ENCODE measurements around the gene FBXO10. TPM values are rescaled to one million over a fixed set of nuclear protein-coding genes. Genes with fewer than 3 reads are reported as not detected.
A peak's percentile ranks its signal among the peaks of the same experiment; 100 is the strongest.
"Not testable (repeated sequence)": the region's sequence is repeated elsewhere in the genome, so short reads cannot be mapped to it uniquely, and the experiment has no call there.

Gene FBXO10
- total RNA-seq, 1 donor from 2014 or later = 22.0 TPM

GRCh38 chr9:37514999-37515398 is 61.2 kb downstream of the FBXO10 start:
- Mint-ChIP-seq H3K27me3 (no peaks in the 10 kb centered on the region), H3K36me3 (ENCODE audit: insufficient read depth) (peaks cover 8% of the 10 kb centered on the region), H3K27ac (no peak overlapping the region), H3K4me1 (ENCODE audit: low read depth) (no peaks in the 10 kb centered on the region), H3K9me3 (ENCODE audit: low read depth) (no peaks in the 10 kb centered on the region), H3K4me3 (ENCODE audit: low read depth) (no peak overlapping the region)
- no peak for DNase-seq (ENCODE audit: low spot score, unreplicated experiment)
- TF ChIP-seq, protein P1, sequence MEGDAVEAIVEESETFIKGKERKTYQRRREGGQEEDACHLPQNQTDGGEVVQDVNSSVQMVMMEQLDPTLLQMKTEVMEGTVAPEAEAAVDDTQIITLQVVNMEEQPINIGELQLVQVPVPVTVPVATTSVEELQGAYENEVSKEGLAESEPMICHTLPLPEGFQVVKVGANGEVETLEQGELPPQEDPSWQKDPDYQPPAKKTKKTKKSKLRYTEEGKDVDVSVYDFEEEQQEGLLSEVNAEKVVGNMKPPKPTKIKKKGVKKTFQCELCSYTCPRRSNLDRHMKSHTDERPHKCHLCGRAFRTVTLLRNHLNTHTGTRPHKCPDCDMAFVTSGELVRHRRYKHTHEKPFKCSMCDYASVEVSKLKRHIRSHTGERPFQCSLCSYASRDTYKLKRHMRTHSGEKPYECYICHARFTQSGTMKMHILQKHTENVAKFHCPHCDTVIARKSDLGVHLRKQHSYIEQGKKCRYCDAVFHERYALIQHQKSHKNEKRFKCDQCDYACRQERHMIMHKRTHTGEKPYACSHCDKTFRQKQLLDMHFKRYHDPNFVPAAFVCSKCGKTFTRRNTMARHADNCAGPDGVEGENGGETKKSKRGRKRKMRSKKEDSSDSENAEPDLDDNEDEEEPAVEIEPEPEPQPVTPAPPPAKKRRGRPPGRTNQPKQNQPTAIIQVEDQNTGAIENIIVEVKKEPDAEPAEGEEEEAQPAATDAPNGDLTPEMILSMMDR (IDR thresholded peaks at IDR 0.05; ENCODE audit: unreplicated experiment) = no peak

- not testable (repeated sequence) for H3K27me3 Mint-ChIP-seq; H3K36me3 Mint-ChIP-seq (ENCODE audit: insufficient read depth); H3K4me3 Mint-ChIP-seq (ENCODE audit: low read depth); DNase-seq (ENCODE audit: low spot score, unreplicated experiment); H3K27ac Mint-ChIP-seq; H3K4me1 Mint-ChIP-seq (ENCODE audit: low read depth); H3K9me3 Mint-ChIP-seq (ENCODE audit: low read depth)
Measured at GRCh38 chr9:37514415-37514814, 61.8 kb downstream of the FBXO10 start.

DNA sequence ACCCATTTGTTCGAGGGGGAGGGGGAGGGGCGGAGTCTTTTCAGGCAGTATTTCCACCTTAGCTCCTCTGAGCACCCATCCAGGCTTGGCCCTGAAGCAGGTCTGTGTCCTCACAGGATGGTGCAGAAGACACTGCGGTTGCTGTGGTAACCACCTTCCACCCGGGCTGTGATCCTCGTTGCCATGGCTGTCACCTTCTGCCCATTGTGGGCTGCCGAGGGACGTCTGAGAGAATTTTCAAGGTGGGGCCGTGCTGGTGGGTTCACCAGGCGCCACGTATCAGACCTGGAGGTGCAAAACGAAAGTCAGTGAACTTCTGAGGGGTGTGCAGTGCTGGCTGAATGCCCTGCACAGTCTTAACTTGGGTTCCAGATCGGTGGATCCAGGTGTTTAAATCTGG is 63.7 kb downstream of the FBXO10 start:
- Mint-ChIP-seq H3K27me3 (no peaks in the 10 kb centered on the region), H3K9me3 (ENCODE audit: low read depth) (no peaks in the 10 kb centered on the region), H3K4me3 (ENCODE audit: low read depth) (no peak overlapping the region), H3K27ac (no peak overlapping the region), H3K36me3 (ENCODE audit: insufficient read depth) (peaks cover 3% of the 10 kb centered on the region), H3K4me1 (ENCODE audit: low read depth) (no peaks in the 10 kb centered on the region)
- DNase-seq (ENCODE audit: low spot score, unreplicated experiment) = no peak
- TF ChIP-seq, protein P1 (IDR thresholded peaks at IDR 0.05; ENCODE audit: unreplicated experiment) = no peak

GRCh38 chr9:37511016-37512010 is 64.9 kb downstream of the FBXO10 start:
- Mint-ChIP-seq H3K27me3 (no peaks in the 10 kb centered on the region), H3K4me3 (ENCODE audit: low read depth) (no peak overlapping the region), H3K27ac (peak overlapping the region; percentile 50), H3K36me3 (ENCODE audit: insufficient read depth) (peaks cover 6% of the 10 kb centered on the region), H3K9me3 (ENCODE audit: low read depth) (no peaks in the 10 kb centered on the region), H3K4me1 (ENCODE audit: low read depth) (no peaks in the 10 kb centered on the region)
- no peak for DNase-seq (ENCODE audit: low spot score, unreplicated experiment)
- TF ChIP-seq, protein P1 (IDR thresholded peaks at IDR 0.05; ENCODE audit: unreplicated experiment) = peak; percentile 23

DNA sequence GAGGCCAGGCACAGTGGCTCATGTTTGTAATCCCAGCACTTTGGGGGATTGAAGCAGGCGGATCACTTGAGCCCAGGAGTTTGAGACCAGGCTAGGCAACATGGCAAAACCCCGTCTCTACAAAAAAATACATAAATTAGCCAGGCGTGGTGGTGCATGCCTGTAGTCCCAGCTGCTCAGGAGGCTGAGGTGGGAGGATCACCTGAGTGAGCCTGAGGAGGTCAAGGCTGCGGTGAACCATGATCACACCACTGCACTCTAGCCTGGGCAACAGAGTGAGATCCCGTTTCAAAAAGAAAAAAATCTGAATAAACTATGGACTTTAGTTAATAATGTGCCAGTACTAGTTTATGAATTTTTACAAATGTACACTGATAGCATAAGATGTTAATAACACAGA is 66.1 kb downstream of the FBXO10 start:
- not testable (repeated sequence) for H3K4me1 Mint-ChIP-seq (ENCODE audit: low read depth); H3K27ac Mint-ChIP-seq; DNase-seq (ENCODE audit: low spot score, unreplicated experiment); H3K27me3 Mint-ChIP-seq; H3K4me3 Mint-ChIP-seq (ENCODE audit: low read depth); H3K9me3 Mint-ChIP-seq (ENCODE audit: low read depth); H3K36me3 Mint-ChIP-seq (ENCODE audit: insufficient read depth)

DNA sequence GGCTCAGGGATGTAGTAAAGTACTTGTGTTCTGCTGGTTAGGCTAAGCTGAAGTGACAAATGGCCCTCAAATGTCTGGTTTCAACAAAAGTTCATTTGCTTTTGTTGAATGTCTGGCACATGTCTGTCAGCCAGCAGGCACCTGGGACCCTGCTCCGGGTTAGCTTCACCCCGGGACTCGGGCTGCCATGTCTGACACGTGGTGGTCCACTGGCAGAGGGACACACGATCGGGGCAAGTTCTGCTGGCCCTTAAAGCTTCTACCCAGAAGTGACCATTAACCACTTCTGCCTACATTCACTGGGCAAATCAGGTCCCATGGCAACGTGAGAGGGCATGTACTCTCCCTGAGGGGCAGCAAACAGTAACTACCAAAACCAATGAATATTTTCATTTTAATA is 66.6 kb downstream of the FBXO10 start:
- no peak for DNase-seq (ENCODE audit: low spot score, unreplicated experiment)
- H3K4me1 Mint-ChIP-seq (ENCODE audit: low read depth) = no peaks in the 10 kb centered on the region

More for the DNA sequence above, 66.6 kb downstream of the FBXO10 start:
- no peak overlapping the region for H3K4me3 Mint-ChIP-seq (ENCODE audit: low read depth)
- H3K9me3 Mint-ChIP-seq (ENCODE audit: low read depth) = no peaks in the 10 kb centered on the region
- no peaks in the 10 kb centered on the region for H3K27me3 Mint-ChIP-seq
- peaks cover 6% of the 10 kb centered on the region for H3K36me3 Mint-ChIP-seq (ENCODE audit: insufficient read depth)
- peak overlapping the region; percentile 52 for H3K27ac Mint-ChIP-seq
- TF ChIP-seq, protein P1 (IDR thresholded peaks at IDR 0.05; ENCODE audit: unreplicated experiment) = no peak

Data from progenitor cell of endocrine pancreas (in vitro differentiated cells).